Keratinocyte (primary cell): ENCODE results near the gene TANC2. TPM values are rescaled to one million over a fixed set of nuclear protein-coding genes. Genes with fewer than 3 reads are reported as not detected.

Source experiments
- DNase-seq: peaks from one replicate; pipeline ENCODE4 v3.0.0-alpha.2; 2011; ENCODE audit warnings: low read depth, missing footprints, low spot score
- FAIRE-seq: peaks from 2 replicates; lab custom pipeline; 2011; peaks lifted over from hg19 to GRCh38; lab: Jason Lieb, UNC
- H2AFZ ChIP-seq: 2 replicates; pipeline ENCODE4 v1.6.0; 2012; ENCODE audit warnings: low read length, control low read depth, inconsistent platforms; ENCODE audit not compliant: control insufficient read depth
- H3K27ac ChIP-seq: 2 replicates; pipeline ENCODE4 v1.5.1; 2011; ENCODE audit warnings: low read length; ENCODE audit not compliant: control insufficient read depth, insufficient read depth
- H3K27me3 ChIP-seq: 3 replicates; pipeline ENCODE4 v1.6.0; 2011; ENCODE audit warnings: low read length; ENCODE audit not compliant: control insufficient read depth, insufficient read depth; ENCODE audit errors: extremely low read depth
- H3K36me3 ChIP-seq, 2 experiments: 2 replicates in 1 of 2; 3 replicates in 1 of 2; pipeline ENCODE4 v1.5.1; 2011; ENCODE audit warnings: low read length in 2 of 2, mild to moderate bottlenecking in 1 of 2; ENCODE audit not compliant: control insufficient read depth in 2 of 2, insufficient read depth in 2 of 2; ENCODE audit errors: extremely low read depth in 1 of 2
- H3K4me1 ChIP-seq: 3 replicates; pipeline ENCODE4 v1.5.1; 2011; ENCODE audit warnings: low read length; ENCODE audit not compliant: control insufficient read depth, insufficient read depth; ENCODE audit errors: extremely low read depth
- H3K4me2 ChIP-seq: 3 replicates; pipeline ENCODE4 v1.6.0; 2011; ENCODE audit warnings: low read depth, low read length; ENCODE audit not compliant: control insufficient read depth, insufficient read depth; ENCODE audit errors: extremely low read depth
- H3K4me3 ChIP-seq, 3 experiments: fragments of 200-600 bp in 1 of 3; sonication (generic) in 1 of 3; 2 replicates in 2 of 3; 3 replicates in 1 of 3; pipeline ENCODE4 v1.5.1; 2011 to 2016; ENCODE audit warnings: low read length in 3 of 3, mild to moderate bottlenecking in 3 of 3, control low read depth in 2 of 3, inconsistent platforms in 1 of 3, low read depth in 1 of 3, mixed read lengths in 1 of 3, mixed run types in 1 of 3, moderate library complexity in 1 of 3; ENCODE audit not compliant: control insufficient read depth in 2 of 3, insufficient read depth in 2 of 3; ENCODE audit errors: extremely low read depth in 1 of 3
- H3K79me2 ChIP-seq: 2 replicates; pipeline ENCODE4 v1.6.0; 2012; ENCODE audit warnings: low read length; ENCODE audit not compliant: control insufficient read depth, insufficient read depth
- H3K9ac ChIP-seq: 3 replicates; pipeline ENCODE4 v1.6.0; 2011; ENCODE audit warnings: low read length; ENCODE audit not compliant: control insufficient read depth, insufficient read depth; ENCODE audit errors: extremely low read depth
- H3K9me1 ChIP-seq: 3 replicates; pipeline ENCODE4 v1.6.0; 2011; ENCODE audit warnings: low read length; ENCODE audit not compliant: control insufficient read depth, insufficient read depth; ENCODE audit errors: extremely low read depth
- H3K9me3 ChIP-seq: 2 replicates; pipeline ENCODE4 v1.5.1; 2012; ENCODE audit warnings: low read depth, low read length; ENCODE audit not compliant: control insufficient read depth
- H4K20me1 ChIP-seq: 3 replicates; pipeline ENCODE4 v1.6.0; 2011; ENCODE audit warnings: low read length; ENCODE audit not compliant: control insufficient read depth, insufficient read depth; ENCODE audit errors: extremely low read depth
- CTCF ChIP-seq, 3 experiments: IDR thresholded peaks in 1 of 3; conservative IDR thresholded peaks in 1 of 3; optimal IDR thresholded peaks in 1 of 3; 2 replicates in 2 of 3; 3 replicates in 1 of 3; pipeline versions ENCODE3 to v1.5.1; 2011; ENCODE audit warnings: low read length in 3 of 3, mild to moderate bottlenecking in 3 of 3, moderate library complexity in 2 of 3, control low read depth in 1 of 3, inconsistent platforms in 1 of 3; ENCODE audit not compliant: insufficient read depth in 2 of 3; ENCODE audit errors: extremely low read depth in 1 of 3
- EZH2 ChIP-seq: IDR thresholded peaks from one replicate; pipeline ENCODE4 v1.6.1; 2012; ENCODE audit warnings: inconsistent platforms, mild to moderate bottlenecking, low read length, moderate library complexity
- dilution Hi-C: fragments of 300-500 bp; cut with MboI; formaldehyde crosslinking; loops from one replicate; pipeline ENCODE4 v1.7.0; 2020; ENCODE audit warnings: low sequenced_read_pairs; ENCODE audit not compliant: extremely low pct_ligation_motif_present
- polyA plus RNA-seq, 5 experiments: library from polyadenylated mRNA; depleted of rRNA in 3 of 5; stranded (reverse) in 3 of 5; stranded (forward) in 1 of 5; unstranded in 1 of 5; fragments of >200 nt; gene quantifications; 1 replicate in 1 of 5; 2 replicates in 3 of 5; 3 replicates in 1 of 5; pipeline versions ENCODE4 v1.2.1 to v1.2.3, GENCODE V29; 2011 to 2012; ENCODE audit warnings: missing spikeins in 2 of 5, low read depth in 1 of 5, low replicate concordance in 1 of 5

Gene TANC2
- polyA plus RNA-seq, 1 donor (not counting 4 experiments of a cell fraction or from before 2014, with no cell fraction given): 22.4 TPM

- H3K4me3 ChIP-seq: no peak overlapping the region
- peaks cover 18% of the 10 kb centered on the region for H3K4me1 ChIP-seq
- H3K36me3 ChIP-seq: no peaks in the 10 kb centered on the region
- peaks cover 76% of the 10 kb centered on the region for H3K79me2 ChIP-seq
- H3K27ac ChIP-seq: no peak overlapping the region
- TF ChIP-seq EZH2: no peak
- TF ChIP-seq CTCF (optimal IDR thresholded peaks at IDR 0.05 in 1 of 3, IDR thresholded peaks at IDR 0.05 in 1 of 3, conservative IDR thresholded peaks at IDR 0.05 in 1 of 3; ENCODE audit: extremely low read depth in 1 of 3, insufficient read depth in 2 of 3, low read length in 3 of 3): no peak
- H4K20me1 ChIP-seq: no peaks in the 10 kb centered on the region
- H3K9me3 ChIP-seq: no peaks in the 10 kb centered on the region
- H3K27me3 ChIP-seq: no peaks in the 10 kb centered on the region
- DNase-seq: no peak
- no peak overlapping the region for H2AFZ ChIP-seq
- no peak overlapping the region for H3K4me2 ChIP-seq
- H3K9ac ChIP-seq: no peak overlapping the region
- no peak for FAIRE-seq
- no peaks in the 10 kb centered on the region for H3K9me1 ChIP-seq
- dilution Hi-C loops: no loop called here
These were observed 33.7 kb downstream of the TANC2 start for GRCh38 chr17:62999736-63000135.

- H3K4me1 ChIP-seq: peaks cover 18% of the 10 kb centered on the region
- no peaks in the 10 kb centered on the region for H4K20me1 ChIP-seq
- H3K27me3 ChIP-seq: no peaks in the 10 kb centered on the region
- peak; percentile 88 for FAIRE-seq
- peak overlapping the region; percentile 60 for H3K4me2 ChIP-seq
- H3K79me2 ChIP-seq: peaks cover 70% of the 10 kb centered on the region
- no peaks in the 10 kb centered on the region for H3K36me3 ChIP-seq
- no peak overlapping the region for H3K4me3 ChIP-seq
- H2AFZ ChIP-seq: no peak overlapping the region
- dilution Hi-C loops: no loop called here
- TF ChIP-seq CTCF (optimal IDR thresholded peaks at IDR 0.05 in 1 of 3, IDR thresholded peaks at IDR 0.05 in 1 of 3, conservative IDR thresholded peaks at IDR 0.05 in 1 of 3; ENCODE audit: extremely low read depth in 1 of 3, insufficient read depth in 2 of 3, low read length in 3 of 3) (no peak), EZH2 (no peak)
- no peaks in the 10 kb centered on the region for H3K9me3 ChIP-seq
- H3K9ac ChIP-seq: no peak overlapping the region
- DNase-seq: peak; percentile 32
- H3K27ac ChIP-seq: no peak overlapping the region
- H3K9me1 ChIP-seq: no peaks in the 10 kb centered on the region
These were observed 35.8 kb downstream of the TANC2 start for GRCh38 chr17:63001689-63002394.
